Endothelial cell of umbilical vein (primary cell): Measurements from ENCODE around the gene TMOD1. TPM values are rescaled to one million over a fixed set of nuclear protein-coding genes. Genes with fewer than 3 reads are reported as not detected.

Experiments
- BruUV-seq: library from RNA; stranded (reverse); fragments of 400-500 nt; replicated peaks from 2 replicates; lab custom pipeline; 2021; lab: Mats Ljungman, UMichigan
- CTCF ChIA-PET: fragments of 300-600, 350-600 bp; sonication (Branson Sonifier 250); formaldehyde crosslinking; loops from one replicate; lab custom pipeline; 2021; ENCODE audit warnings: antibody characterized with exemption, inconsistent platforms; lab: Charles Lee
- POLR2A ChIA-PET: fragments of 300-600, 350-600 bp; sonication (Branson Sonifier 250); formaldehyde crosslinking; loops from one replicate; lab custom pipeline; 2021; ENCODE audit warnings: antibody characterized with exemption, inconsistent platforms; lab: Charles Lee
- DNase-seq: peaks from one replicate; pipeline ENCODE4 v3.0.0-alpha.2; 2011; ENCODE audit warnings: low read depth, low spot score
- FAIRE-seq: peaks from 2 replicates; lab custom pipeline; 2011; peaks lifted over from hg19 to GRCh38; lab: Jason Lieb, UNC
- H2AFZ ChIP-seq: 2 replicates; pipeline ENCODE4 v1.6.0; 2012; ENCODE audit warnings: low read depth, low read length, control low read depth, inconsistent platforms
- H3K27ac ChIP-seq: 2 replicates; pipeline ENCODE4 v1.5.1; 2011; ENCODE audit warnings: low read depth, mild to moderate bottlenecking, control low read depth, low read length, moderate library complexity; ENCODE audit not compliant: insufficient read depth
- H3K27me3 ChIP-seq, 2 experiments: 2 replicates each; pipeline versions ENCODE4 v1.6.0 to v1.6.1; 2011; ENCODE audit warnings: low read length in 2 of 2, mixed read lengths in 1 of 2; ENCODE audit not compliant: control insufficient read depth in 2 of 2, insufficient read depth in 2 of 2
- H3K36me3 ChIP-seq, 2 experiments: 2 replicates in 1 of 2; 3 replicates in 1 of 2; pipeline ENCODE4 v1.5.1; 2011; ENCODE audit warnings: low read length in 2 of 2, mild to moderate bottlenecking in 1 of 2, moderate library complexity in 1 of 2; ENCODE audit not compliant: control insufficient read depth in 2 of 2, insufficient read depth in 2 of 2; ENCODE audit errors: extremely low read depth in 1 of 2
- H3K4me1 ChIP-seq: 3 replicates; pipeline ENCODE4 v1.5.1; 2011; ENCODE audit warnings: mild to moderate bottlenecking, low read length; ENCODE audit not compliant: control insufficient read depth, insufficient read depth; ENCODE audit errors: extremely low read depth
- H3K4me2 ChIP-seq: 2 replicates; pipeline ENCODE4 v1.6.1; 2011; ENCODE audit warnings: low read length, control low read depth, mixed read lengths; ENCODE audit not compliant: insufficient read depth
- H3K4me3 ChIP-seq, 3 experiments: fragments of 200-600 bp in 1 of 3; sonication (generic), shearing (Covaris generic) in 1 of 3; replicated peaks in 1 of 3; 2 replicates each; pipeline ENCODE4 v1.5.1; 2011 to 2016; ENCODE audit warnings: control low read depth in 3 of 3, low read length in 3 of 3, mild to moderate bottlenecking in 2 of 3, inconsistent platforms in 1 of 3, low read depth in 1 of 3, moderate library complexity in 1 of 3; ENCODE audit not compliant: insufficient read depth in 1 of 3
- H3K79me2 ChIP-seq: 2 replicates; pipeline ENCODE4 v1.6.0; 2012; ENCODE audit warnings: low read length, inconsistent platforms; ENCODE audit not compliant: control insufficient read depth, insufficient read depth
- H3K9ac ChIP-seq: replicated peaks from 2 replicates; pipeline ENCODE3; 2011; ENCODE audit warnings: low read length, control low read depth; ENCODE audit not compliant: insufficient read depth; ENCODE audit errors: extremely low read depth
- H3K9me1 ChIP-seq: replicated peaks from 3 replicates; pipeline ENCODE4 v1.6.0; 2011; ENCODE audit warnings: mild to moderate bottlenecking, low read length; ENCODE audit not compliant: control insufficient read depth, insufficient read depth; ENCODE audit errors: extremely low read depth
- H3K9me3 ChIP-seq: replicated peaks from 2 replicates; pipeline ENCODE4 v1.5.1; 2012; ENCODE audit warnings: low read length, inconsistent platforms; ENCODE audit not compliant: control insufficient read depth, insufficient read depth
- H4K20me1 ChIP-seq: replicated peaks from 2 replicates; pipeline ENCODE3; 2011; ENCODE audit warnings: mild to moderate bottlenecking, low read length; ENCODE audit not compliant: control insufficient read depth, insufficient read depth; ENCODE audit errors: extremely low read depth
- EZH2 ChIP-seq: IDR thresholded peaks from 2 replicates; pipeline ENCODE4 v1.6.1; 2012; ENCODE audit warnings: borderline replicate concordance, low read depth, mild to moderate bottlenecking, moderate library complexity, low read length, inconsistent platforms; ENCODE audit not compliant: severe bottlenecking
- FOS ChIP-seq: IDR thresholded peaks from 2 replicates; pipeline ENCODE4 v1.6.1; 2011; ENCODE audit warnings: mild to moderate bottlenecking, low read length, moderate library complexity, borderline replicate concordance; ENCODE audit not compliant: insufficient read depth
- GATA2 ChIP-seq: IDR thresholded peaks from 2 replicates; pipeline ENCODE4 v1.7.0; 2011; ENCODE audit warnings: low read depth, mild to moderate bottlenecking, moderate library complexity, mixed read lengths, low read length; ENCODE audit not compliant: insufficient read length, insufficient read depth
- JUN ChIP-seq: IDR thresholded peaks from 2 replicates; pipeline ENCODE4 v1.6.1; 2011; ENCODE audit warnings: borderline replicate concordance, low read depth; ENCODE audit not compliant: insufficient read length, insufficient read depth
- MYC ChIP-seq: IDR thresholded peaks from one replicate; pipeline ENCODE4 v1.6.1; 2011; ENCODE audit warnings: mild to moderate bottlenecking, low read depth, low read length
- POLR2A ChIP-seq: IDR thresholded peaks from 2 replicates; pipeline ENCODE4 v1.6.1; 2012; ENCODE audit warnings: low read depth, mild to moderate bottlenecking, control low read depth, low read length
- POLR2AphosphoS5 ChIP-seq: IDR thresholded peaks from 2 replicates; pipeline ENCODE4 v1.6.1; 2012; ENCODE audit warnings: low read depth, mild to moderate bottlenecking, control low read depth, low read length, moderate library complexity; ENCODE audit not compliant: insufficient read depth
- dilution Hi-C: fragments of 300-500 bp; cut with MboI; formaldehyde crosslinking; loops from one replicate; pipeline ENCODE4 v1.15.0; 2019; ENCODE audit warnings: low sequenced_read_pairs; ENCODE audit not compliant: extremely low pct_ligation_motif_present
- intact Hi-C: fragments of 100-400 bp; cut with micrococcal nuclease; formaldehyde crosslinking; loops from one replicate; pipeline ENCODE4 v1.10.0; 2022
- polyA plus RNA-seq, 4 experiments: library from polyadenylated mRNA; depleted of rRNA in 3 of 4; stranded (reverse) in 3 of 4; unstranded in 1 of 4; fragments of >200 nt; gene quantifications; 2 replicates each; pipeline versions ENCODE4 v1.2.1 to v1.2.3, GENCODE V29; 2011 to 2012; ENCODE audit warnings: missing spikeins in 1 of 4
- total RNA-seq: library from RNA; stranded (reverse); gene quantifications from 2 replicates; pipeline ENCODE4 v1.2.3, GENCODE V29; 2021
- TF ChIP-seq, protein P1 (sequence below), 2 donors: IDR thresholded peaks; 1 replicate in 1 of 2; 2 replicates in 1 of 2; pipeline ENCODE4 v1.5.1; 2011; ENCODE audit warnings: low read length in 2 of 2, mild to moderate bottlenecking in 2 of 2, moderate library complexity in 2 of 2, control low read depth in 1 of 2, inconsistent platforms in 1 of 2, low read depth in 1 of 2; ENCODE audit not compliant: insufficient read depth in 1 of 2; ENCODE audit errors: extremely low read depth in 1 of 2
- TF ChIP-seq, protein P2 (sequence below): IDR thresholded peaks from 2 replicates; pipeline ENCODE4 v1.6.1; 2011; ENCODE audit not compliant: insufficient read depth, insufficient read length

TMOD1 gene
- total and polyA plus RNA-seq, 2 donors (not counting 3 experiments of a cell fraction or from before 2014, with no cell fraction given): 0.26 to 1.4 TPM

- FAIRE-seq (no peak), DNase-seq (no peak)
- ChIA-PET POLR2A (no interaction called here), CTCF (interaction anchor here (1.6 kb wide), 1 partner anchor 10 kb away, joined by 4 read pairs; no protein-coding TSS in a partner anchor)
- dilution Hi-C loops (no loop called here), intact Hi-C loops (no loop called here)
- H3K79me2 ChIP-seq: peaks cover 78% of the 10 kb centered on the region
- no peak overlapping the region for H3K27ac ChIP-seq
- no peaks in the 10 kb centered on the region for H3K36me3 ChIP-seq
- peaks cover 14% of the 10 kb centered on the region for H4K20me1 ChIP-seq
- no peaks in the 10 kb centered on the region for H3K9me1 ChIP-seq
- peaks cover 25% of the 10 kb centered on the region for H3K4me1 ChIP-seq
- H2AFZ ChIP-seq: no peak overlapping the region
- no peaks in the 10 kb centered on the region for H3K9me3 ChIP-seq
- TF ChIP-seq JUN: no peak
- no peak for TF ChIP-seq FOS
- TF ChIP-seq, protein P1, sequence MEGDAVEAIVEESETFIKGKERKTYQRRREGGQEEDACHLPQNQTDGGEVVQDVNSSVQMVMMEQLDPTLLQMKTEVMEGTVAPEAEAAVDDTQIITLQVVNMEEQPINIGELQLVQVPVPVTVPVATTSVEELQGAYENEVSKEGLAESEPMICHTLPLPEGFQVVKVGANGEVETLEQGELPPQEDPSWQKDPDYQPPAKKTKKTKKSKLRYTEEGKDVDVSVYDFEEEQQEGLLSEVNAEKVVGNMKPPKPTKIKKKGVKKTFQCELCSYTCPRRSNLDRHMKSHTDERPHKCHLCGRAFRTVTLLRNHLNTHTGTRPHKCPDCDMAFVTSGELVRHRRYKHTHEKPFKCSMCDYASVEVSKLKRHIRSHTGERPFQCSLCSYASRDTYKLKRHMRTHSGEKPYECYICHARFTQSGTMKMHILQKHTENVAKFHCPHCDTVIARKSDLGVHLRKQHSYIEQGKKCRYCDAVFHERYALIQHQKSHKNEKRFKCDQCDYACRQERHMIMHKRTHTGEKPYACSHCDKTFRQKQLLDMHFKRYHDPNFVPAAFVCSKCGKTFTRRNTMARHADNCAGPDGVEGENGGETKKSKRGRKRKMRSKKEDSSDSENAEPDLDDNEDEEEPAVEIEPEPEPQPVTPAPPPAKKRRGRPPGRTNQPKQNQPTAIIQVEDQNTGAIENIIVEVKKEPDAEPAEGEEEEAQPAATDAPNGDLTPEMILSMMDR (IDR thresholded peaks at IDR 0.05; ENCODE audit: extremely low read depth in 1 of 2, insufficient read depth in 1 of 2, low read depth in 1 of 2, low read length in 2 of 2): no peak
- TF ChIP-seq GATA2: no peak
- TF ChIP-seq MYC: no peak
- no peak for TF ChIP-seq POLR2AphosphoS5
- TF ChIP-seq EZH2: no peak
- no peak for TF ChIP-seq POLR2A
- TF ChIP-seq, protein P2, sequence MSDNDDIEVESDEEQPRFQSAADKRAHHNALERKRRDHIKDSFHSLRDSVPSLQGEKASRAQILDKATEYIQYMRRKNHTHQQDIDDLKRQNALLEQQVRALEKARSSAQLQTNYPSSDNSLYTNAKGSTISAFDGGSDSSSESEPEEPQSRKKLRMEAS: no peak
- H3K9ac ChIP-seq: no peak overlapping the region
- BruUV-seq: no TSS peak
- H3K4me2 ChIP-seq: peak overlapping the region; percentile 29
- H3K27me3 ChIP-seq: no peaks in the 10 kb centered on the region
- H3K4me3 ChIP-seq: no peak overlapping the region
These were observed 135.4 kb downstream of the TMOD1 start for GRCh38 chr9:97636903-97637302.
